ENCODE results near the gene MCM9. TPM values are rescaled to one million over a fixed set of nuclear protein-coding genes. Genes with fewer than 3 reads are reported as not detected.

The MCM9 gene
- total and polyA plus RNA-seq, 2 of the 4 experiments (the other 2 are of a cell fraction): 3.5 to 7.2 TPM

DNA sequence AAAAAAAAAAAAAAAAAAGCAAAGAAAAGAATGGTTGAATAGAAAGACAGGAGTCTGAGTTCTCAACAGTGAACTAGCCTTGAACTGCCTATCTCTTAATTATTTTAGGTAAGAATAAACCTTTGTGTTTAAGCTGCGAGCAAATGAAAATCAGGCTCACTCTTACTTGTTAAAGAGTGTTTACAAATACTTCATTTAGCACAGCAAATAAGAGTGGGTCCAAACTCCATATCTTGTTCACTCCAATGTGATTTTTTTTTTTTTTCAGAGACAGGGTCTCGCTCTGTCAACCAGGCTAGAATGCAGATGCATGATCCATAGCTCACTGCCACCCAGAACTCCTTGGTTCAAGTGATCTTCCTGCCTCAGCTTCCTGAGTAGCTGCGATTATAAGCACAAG, 11.9 kb downstream of the MCM9 start:
- H4K5ac ChIP-seq (ENCODE audit: low read depth, low read length): no peak overlapping the region
- H3K79me1 ChIP-seq (ENCODE audit: low read depth in 1 of 2, low read length in 2 of 2): no peaks in the 10 kb centered on the region; a peak in 1 of 4 replicates
- CTCF ChIA-PET: no interaction called here
- H3K23ac ChIP-seq (ENCODE audit: low read depth, low read length): no peak overlapping the region
- TF ChIP-seq, protein P1, sequence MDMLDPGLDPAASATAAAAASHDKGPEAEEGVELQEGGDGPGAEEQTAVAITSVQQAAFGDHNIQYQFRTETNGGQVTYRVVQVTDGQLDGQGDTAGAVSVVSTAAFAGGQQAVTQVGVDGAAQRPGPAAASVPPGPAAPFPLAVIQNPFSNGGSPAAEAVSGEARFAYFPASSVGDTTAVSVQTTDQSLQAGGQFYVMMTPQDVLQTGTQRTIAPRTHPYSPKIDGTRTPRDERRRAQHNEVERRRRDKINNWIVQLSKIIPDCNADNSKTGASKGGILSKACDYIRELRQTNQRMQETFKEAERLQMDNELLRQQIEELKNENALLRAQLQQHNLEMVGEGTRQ (IDR thresholded peaks at IDR 0.05; ENCODE audit: low read depth, low read length): no peak
- TF ChIP-seq CHD1 (IDR thresholded peaks at IDR 0.05; ENCODE audit: low read depth, low read length) (no peak), CEBPB (IDR thresholded peaks at IDR 0.05; ENCODE audit: low read depth, low read length) (no peak), MXI1 (IDR thresholded peaks at IDR 0.05; ENCODE audit: borderline replicate concordance, low read depth, low read length) (no peak), MAFK (IDR thresholded peaks at IDR 0.05; ENCODE audit: low read depth, low read length) (no peak), BHLHE40 (IDR thresholded peaks at IDR 0.05; ENCODE audit: low read depth, low read length) (no peak), SMC3 (IDR thresholded peaks at IDR 0.05; ENCODE audit: low read depth, low read length) (no peak), MAZ (IDR thresholded peaks at IDR 0.05; ENCODE audit: borderline replicate concordance, low read depth, low read length) (no peak), FOS (IDR thresholded peaks at IDR 0.05; ENCODE audit: low read depth, low read length) (no peak)
- TF ChIP-seq, protein P2, sequence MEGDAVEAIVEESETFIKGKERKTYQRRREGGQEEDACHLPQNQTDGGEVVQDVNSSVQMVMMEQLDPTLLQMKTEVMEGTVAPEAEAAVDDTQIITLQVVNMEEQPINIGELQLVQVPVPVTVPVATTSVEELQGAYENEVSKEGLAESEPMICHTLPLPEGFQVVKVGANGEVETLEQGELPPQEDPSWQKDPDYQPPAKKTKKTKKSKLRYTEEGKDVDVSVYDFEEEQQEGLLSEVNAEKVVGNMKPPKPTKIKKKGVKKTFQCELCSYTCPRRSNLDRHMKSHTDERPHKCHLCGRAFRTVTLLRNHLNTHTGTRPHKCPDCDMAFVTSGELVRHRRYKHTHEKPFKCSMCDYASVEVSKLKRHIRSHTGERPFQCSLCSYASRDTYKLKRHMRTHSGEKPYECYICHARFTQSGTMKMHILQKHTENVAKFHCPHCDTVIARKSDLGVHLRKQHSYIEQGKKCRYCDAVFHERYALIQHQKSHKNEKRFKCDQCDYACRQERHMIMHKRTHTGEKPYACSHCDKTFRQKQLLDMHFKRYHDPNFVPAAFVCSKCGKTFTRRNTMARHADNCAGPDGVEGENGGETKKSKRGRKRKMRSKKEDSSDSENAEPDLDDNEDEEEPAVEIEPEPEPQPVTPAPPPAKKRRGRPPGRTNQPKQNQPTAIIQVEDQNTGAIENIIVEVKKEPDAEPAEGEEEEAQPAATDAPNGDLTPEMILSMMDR (conservative IDR thresholded peaks at IDR 0.05; ENCODE audit: low read depth, low read length): no peak
- TF ChIP-seq, protein P3, sequence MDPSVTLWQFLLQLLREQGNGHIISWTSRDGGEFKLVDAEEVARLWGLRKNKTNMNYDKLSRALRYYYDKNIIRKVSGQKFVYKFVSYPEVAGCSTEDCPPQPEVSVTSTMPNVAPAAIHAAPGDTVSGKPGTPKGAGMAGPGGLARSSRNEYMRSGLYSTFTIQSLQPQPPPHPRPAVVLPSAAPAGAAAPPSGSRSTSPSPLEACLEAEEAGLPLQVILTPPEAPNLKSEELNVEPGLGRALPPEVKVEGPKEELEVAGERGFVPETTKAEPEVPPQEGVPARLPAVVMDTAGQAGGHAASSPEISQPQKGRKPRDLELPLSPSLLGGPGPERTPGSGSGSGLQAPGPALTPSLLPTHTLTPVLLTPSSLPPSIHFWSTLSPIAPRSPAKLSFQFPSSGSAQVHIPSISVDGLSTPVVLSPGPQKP (IDR thresholded peaks at IDR 0.05; ENCODE audit: borderline replicate concordance, low read depth, low read length): no peak
- no peak overlapping the region for H3K4ac ChIP-seq (ENCODE audit: low read depth, low read length)
- H2BK15ac ChIP-seq (ENCODE audit: low read depth, low read length): no peak overlapping the region
- H2AK5ac ChIP-seq (ENCODE audit: low read depth, low read length): no peak overlapping the region
- H3K27ac ChIP-seq (ENCODE audit: insufficient read depth, low read length): no peak overlapping the region
- no TSS peak for BruUV-seq (replicated peaks)
- no peak overlapping the region for H3K56ac ChIP-seq (ENCODE audit: extremely low read depth, insufficient read depth, low read length)
- ATAC-seq (ENCODE audit: low read depth) (no peak), DNase-seq (no peak)
- no peak overlapping the region for H2AFZ ChIP-seq (replicated peaks; ENCODE audit: low read length, poor library complexity)
- H3K18ac ChIP-seq (ENCODE audit: low read depth, low read length): no peak overlapping the region
- H3K36me3 ChIP-seq (ENCODE audit: control insufficient read depth, insufficient read depth, low read length): peaks cover 12% of the 10 kb centered on the region
- H3K27me3 ChIP-seq (ENCODE audit: control insufficient read depth, insufficient read depth, low read length): no peaks in the 10 kb centered on the region
- WGBS, 2 experiments (ENCODE audit: extremely low coverage in 2 of 2, insufficient read length in 1 of 2): 100% methylated on average over 1 of the region's 3 CpGs; no CpG with 5 or more reads in 1 of the 2 experiments
- no peak overlapping the region for H3K4me3 ChIP-seq (ENCODE audit: insufficient read depth, low read depth, low read length)
- H3K9me1 ChIP-seq (ENCODE audit: insufficient read depth, low read length): no peaks in the 10 kb centered on the region; the same call in 1 of the 2 replicates
- H4K91ac ChIP-seq (ENCODE audit: insufficient read depth, low read depth, low read length): no peak overlapping the region
- in situ Hi-C loops (cut with MboI; ENCODE audit: low sequenced_read_pairs): no loop called here
- intact Hi-C loops (cut with micrococcal nuclease): no loop called here
- H3K14ac ChIP-seq (replicated peaks; ENCODE audit: low read depth, low read length): no peak overlapping the region
- no peak overlapping the region for H3K4me2 ChIP-seq (ENCODE audit: low read depth, low read length)
- H4K8ac ChIP-seq (ENCODE audit: low read depth in 2 of 2, low read length in 2 of 2): no peak overlapping the region
- H4K20me1 ChIP-seq (ENCODE audit: insufficient read depth, low read length): no peaks in the 10 kb centered on the region
- no peak overlapping the region for H2AK9ac ChIP-seq (replicated peaks; ENCODE audit: low read depth, low read length, poor library complexity)
- no peak overlapping the region for H2BK20ac ChIP-seq (ENCODE audit: low read depth, low read length)
- no peak overlapping the region for H3K9ac ChIP-seq (ENCODE audit: low read depth, low read length)
- dilution Hi-C loops (cut with HindIII; ENCODE audit: low sequenced_read_pairs, unreplicated experiment): no loop called here
- H2BK5ac ChIP-seq (ENCODE audit: low read depth, low read length, poor library complexity, severe bottlenecking): no peak overlapping the region
- no peaks in the 10 kb centered on the region for H3K9me3 ChIP-seq (ENCODE audit: control insufficient read depth, insufficient read depth, low read length)
- no peak overlapping the region for H2BK120ac ChIP-seq (ENCODE audit: low read depth, low read length)
- POLR2A ChIA-PET (ENCODE audit: unreplicated experiment): interaction anchor here (0.7 kb wide), 1 partner anchor 187 kb away, joined by 12 read pairs; no protein-coding TSS in a partner anchor
- 0 out of 2 replicates have a peak, but pooled peaks cover 2% of the 10 kb centered on the region for H3K4me1 ChIP-seq (ENCODE audit: control insufficient read depth, insufficient read depth, low read length)

Data from IMR-90 (cell line).